ENCODE data around the gene MANBA.
A peak's percentile ranks its signal among the peaks of the same experiment; 100 is the strongest.
"Not testable (repeated sequence)": the region's sequence is repeated elsewhere in the genome, so short reads cannot be mapped to it uniquely, and the experiment has no call there.

Gene MANBA

DNA sequence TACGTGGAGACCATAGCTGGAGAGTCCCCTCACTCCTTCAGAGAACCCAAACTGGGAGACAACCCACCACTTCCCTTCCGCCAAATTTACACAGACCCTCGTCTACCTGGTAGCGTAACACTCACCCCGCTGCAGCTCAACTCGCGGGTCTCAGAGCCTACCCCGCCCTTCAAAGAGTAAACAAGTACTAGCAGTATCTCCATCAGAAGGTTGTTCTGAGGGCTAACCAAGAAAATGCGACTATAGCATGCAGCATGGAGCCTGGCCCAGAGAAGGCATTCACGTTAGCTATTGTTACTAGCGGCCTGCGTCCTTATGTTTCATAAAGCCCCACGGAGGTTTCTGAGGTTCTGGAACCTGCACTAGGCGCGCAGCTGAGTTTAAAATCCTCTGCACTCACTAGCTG, 531 bp upstream of the MANBA start:
- DNase-seq = peak; percentile 14

DNA sequence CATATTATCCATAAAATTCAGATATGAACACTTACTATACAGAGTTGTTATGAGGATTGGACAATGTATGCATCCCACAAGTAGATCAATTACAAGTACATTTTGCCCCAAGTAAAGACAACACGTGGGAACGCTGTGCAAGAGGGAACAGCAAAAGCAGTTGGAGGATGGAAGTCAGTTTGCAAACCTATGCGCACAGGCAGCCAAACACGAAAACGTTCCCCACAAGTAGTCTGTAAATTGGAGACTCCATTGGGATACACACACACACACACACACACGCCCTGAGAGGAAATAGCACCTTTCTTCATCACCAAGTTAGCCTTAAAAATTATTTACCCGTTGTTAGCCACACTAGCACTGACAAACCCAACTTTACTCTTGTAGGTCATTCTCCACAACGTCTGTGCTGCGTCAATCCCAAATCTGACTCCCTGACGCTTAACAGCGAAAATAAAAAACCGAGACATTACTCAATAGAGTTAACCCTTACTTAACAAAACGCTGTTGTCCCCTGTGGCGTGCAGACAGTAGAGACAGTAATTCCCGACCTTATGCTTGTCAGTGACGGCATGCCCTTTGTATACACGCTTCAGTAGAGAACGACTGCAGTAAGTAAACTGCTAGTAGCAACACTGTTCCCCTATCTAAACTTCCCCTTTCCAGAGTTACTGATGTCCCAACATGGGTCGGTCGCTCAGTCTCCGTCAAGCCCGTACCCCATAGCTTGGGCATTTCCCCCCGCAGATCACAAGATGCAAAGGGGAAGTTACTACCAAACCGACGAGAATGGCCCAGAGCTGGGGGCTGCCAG, 730 bp downstream of the MANBA start:
- peak; percentile 38 for DNase-seq

DNA sequence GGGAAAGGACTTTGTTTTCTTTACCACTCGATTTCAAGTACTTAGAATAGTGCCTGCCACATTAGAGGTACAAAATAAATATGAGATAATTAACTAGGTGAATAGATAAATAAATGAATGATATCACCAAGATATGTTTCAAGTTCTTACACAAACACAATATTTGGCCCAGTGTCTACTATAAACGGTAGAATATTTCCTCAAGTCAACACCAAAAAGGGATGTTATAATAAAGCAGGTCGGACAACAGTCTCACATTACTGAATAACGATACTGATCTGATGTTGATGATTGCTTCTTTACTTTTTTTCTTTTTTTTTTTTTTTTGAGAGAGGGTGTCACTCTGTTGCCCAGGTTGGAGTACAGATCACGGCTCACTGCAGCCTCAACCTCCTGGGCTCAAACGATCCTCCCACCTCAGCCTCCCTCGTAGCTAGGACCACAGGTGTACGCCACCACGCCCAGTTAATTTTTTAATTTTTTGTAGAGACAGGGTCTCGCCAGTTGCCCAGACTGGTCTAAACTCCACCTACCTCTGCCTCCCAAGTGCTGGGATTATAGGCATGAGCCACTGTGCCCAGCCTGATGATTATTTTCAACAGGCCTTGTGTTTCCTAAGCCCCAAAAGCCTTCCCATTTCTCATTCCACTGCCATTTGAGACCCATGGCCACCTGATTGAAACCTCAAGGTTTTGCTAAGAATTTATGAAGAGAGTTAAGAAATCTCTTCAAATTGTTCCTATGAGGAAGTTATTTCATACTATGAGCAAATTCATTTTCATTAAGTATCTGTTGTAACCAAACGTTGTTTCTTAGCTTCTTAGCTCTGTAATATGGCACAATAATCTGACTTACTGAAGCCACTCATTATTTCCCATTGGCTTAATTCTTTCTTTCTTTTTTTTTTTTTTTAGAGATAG, 2.3 kb downstream of the MANBA start:
- no peak for DNase-seq

DNA sequence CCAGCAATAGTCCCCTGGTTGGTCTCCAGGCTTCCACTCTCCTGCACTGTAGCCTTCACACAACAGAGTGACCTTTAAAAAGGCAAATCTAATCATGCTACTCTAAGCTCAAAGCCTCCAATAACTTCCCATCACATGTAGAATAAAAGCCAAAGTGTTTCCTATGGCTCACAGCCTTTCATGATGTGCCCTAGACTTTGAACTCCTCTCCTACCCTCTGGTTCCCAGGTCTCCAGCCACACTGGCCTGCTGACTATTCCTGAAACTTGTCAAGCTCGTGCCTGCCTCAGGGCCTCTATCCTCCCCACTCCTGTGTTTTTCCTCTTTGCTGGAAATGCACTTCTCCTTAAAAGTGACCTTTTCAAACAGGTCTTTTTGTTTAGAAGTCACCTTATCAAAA, 3.1 kb downstream of the MANBA start:
- no peak for DNase-seq

DNA sequence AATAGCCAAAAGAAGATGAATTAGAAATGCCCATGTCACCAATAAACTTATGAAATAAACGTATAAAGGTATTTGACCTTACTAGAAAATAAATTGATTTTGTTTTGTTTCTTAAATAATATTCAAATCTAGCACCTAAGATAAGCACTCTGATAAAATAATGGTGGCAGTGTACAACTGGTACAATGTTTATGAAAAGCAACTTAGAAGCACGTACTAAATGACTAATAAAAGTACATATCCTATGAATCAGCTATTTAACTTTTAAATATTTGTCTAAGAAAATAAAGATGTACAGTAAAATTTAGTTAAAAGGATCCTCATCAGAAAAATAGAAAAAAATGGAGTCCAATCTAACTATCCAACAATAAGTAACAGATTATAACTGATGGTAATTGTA, 6.7 kb downstream of the MANBA start:
- no peak for DNase-seq

DNA sequence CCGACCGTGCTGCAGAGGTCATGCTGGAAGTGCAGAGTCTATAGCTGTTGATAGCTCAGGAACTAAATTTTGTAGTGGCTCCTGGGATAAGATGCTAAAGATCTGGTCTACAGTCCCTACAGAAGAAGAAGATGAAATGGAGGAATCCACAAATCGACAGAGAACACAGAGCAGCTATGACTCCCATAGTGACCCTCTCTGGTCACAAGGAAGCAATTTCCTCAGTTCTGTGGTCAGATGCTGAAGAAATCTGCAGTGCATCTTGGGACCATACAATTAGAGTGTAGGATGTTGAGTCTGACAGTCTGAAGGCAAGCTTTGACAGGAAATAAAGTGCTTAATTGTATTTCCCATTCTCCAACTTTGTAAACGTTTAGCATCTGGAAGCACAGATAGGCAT, 8.8 kb downstream of the MANBA start:
- DNase-seq = no peak

DNA sequence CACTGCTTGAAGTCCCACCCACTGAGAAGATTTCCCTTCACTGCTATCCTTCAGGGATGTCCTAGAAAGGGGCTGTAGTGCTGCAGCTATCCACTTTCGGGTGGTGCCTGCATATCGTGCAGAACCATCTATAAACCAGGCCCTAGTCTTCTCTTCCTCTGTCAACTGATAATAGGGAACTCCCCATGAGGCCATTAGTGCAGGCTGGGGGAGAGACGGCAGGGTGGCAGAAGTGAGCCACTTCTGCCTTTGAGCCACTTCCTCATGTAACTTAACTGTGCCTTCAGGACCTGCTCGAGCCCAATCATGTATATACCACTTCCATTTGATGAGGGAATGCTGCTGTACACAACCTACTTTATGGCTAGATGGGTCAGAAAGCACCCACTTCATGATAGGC, 17.4 kb downstream of the MANBA start:
- not testable (repeated sequence) for DNase-seq

DNA sequence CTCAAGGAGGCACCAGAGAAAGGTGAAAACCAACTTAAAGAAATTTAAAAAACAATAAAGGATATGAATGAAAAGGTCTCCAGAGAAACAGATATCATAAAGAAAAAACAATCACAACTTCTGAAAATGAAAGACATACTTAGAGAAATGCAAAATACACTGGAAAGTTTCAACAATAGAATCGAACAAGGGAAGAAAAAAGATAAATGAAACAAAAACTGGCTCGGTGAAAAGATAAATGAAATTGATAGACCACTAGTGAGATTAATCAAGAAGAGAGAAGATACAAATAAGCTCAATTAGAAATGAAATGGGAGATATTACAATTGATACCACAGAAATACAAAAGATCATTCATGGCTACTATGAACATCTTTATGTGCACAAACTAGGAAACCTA, 22.0 kb downstream of the MANBA start:
- not testable (repeated sequence) for DNase-seq

DNA sequence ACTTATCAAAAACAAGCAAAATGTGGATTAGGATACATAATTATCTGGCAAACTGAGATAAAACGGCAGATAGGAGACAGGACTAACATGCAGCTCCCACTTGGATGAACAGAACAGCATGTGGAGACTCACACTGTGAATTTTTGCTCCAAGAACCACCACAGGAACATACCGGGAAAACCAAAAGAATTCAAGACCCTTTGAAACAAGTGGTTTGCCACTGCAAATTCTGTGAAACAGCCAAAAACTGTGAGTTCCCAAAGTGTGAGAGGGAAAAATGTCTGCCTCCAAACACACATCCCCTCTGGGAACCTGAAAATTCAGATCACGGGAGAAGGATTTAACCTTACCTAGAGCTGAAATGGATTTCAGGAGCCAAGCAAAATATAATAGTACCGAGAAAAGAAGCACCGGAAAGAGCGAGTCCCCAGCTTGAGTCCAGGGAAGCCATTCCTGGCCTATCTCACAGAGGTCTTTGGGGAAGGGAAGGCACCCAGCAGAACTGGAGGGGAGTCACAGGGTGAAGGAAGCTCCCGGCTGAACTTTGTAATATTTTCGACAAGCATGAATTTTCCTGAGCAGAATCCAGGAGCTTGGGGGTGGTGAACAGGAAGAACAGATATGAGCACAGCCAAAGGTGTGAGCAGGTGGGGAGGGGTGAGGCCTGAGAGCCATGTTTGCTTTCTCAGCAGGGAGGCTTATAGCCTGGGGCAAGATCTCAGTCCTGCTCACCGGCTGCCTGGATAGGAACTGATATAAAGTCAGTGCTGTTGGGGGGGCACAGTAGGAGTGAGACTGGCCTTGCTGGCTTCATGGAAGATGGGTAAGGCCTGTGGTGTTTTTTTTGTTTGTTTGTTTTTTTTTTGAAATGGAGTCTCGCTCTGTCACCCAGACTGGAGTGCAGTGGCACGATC, 23.9 kb downstream of the MANBA start:
- peak; percentile 28 for DNase-seq

DNA sequence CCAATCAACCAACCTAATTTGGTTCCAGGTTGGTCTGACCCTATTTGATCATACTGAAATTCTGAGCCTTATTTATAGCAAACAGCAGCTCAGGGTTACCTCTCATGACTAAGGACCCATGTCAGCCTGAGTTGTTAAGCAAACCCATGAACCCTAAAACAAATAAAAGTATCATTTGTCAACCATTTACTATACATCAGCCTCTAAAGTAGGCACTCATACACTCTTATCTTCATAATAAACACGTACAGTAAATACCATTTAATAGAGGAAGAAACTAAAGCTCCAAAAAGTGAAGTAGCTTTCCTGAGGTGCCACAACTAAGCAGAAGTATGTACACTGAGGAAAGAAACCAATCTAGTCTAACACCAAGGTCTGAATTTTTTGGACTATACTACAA, 25.2 kb downstream of the MANBA start:
- no peak for DNase-seq

DNA sequence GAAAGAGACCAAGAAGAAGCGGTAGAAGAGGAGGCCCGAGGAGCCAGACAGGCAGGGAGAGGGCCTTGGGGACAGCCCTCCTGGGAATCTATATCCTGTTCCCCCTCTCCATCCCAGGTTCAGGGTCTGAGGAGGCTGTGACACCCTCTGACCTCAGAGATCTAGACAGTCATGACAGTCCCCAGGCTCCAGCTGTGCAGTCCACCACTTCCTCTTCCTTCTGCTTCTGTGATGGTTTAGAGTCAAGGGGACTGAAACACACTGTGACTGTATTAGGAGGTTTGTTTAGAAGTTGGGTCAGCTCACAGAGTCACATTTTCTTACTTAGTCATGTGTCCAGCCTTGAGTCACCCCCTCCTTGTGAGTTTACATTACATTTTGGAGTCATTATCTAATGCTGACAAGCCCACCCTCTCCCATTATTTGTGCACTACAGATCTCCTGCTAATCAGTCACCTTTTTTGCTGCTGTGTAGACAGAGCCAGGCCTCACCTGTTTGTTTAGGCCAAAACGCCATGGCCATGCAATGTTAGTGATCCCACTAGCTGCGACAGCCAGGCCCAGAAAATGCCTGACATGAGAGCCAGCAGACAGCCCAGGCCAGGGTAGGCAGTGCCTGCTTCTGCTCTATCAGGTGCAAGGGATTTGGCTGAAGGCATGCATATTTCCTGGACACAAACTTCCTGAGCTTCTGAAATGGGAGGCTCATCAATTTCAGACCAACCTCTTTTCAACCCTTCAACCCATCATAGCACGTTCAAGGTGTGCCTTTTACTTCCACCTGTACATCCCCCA, 26.0 kb downstream of the MANBA start:
- peak; percentile 21 for DNase-seq

DNA sequence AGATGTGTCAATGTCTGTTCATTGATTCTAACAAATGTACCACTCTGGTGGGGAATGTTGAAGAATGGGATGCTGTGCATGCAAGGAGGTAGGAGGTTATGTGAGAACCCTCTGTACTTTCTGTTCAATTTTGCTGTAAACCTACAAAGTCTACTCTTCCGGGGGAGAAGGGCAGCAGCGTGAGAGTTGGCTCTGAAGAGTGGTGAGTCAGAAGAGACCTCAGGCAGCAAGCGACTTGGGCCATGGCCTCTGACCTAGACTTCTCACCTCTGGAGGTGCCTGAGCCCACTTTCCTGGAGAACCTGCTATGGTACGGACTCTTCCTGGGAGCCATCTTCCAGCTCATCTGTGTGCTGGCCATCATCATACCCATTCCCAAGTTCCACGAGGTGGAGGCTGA, 26.7 kb downstream of the MANBA start:
- DNase-seq = no peak

DNA sequence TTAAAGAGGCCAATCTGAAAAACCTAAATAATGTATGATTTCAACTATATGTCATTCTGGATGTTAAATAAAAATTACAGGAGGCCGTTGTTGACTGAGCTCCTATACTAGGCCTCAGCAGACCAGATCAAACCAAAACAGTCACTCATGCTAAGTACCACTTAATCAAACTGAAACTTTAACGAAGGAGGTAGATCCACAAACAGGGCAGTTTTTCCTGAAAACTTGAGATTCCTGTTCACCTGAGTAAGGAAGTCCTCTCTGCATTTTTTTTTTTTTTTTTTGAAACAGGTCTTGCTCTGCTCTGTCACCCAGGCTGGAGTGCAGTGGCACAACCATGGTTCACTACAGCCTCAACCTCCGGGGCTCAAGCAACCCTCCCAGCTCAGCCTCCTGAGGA, 27.7 kb downstream of the MANBA start:
- DNase-seq = no peak

DNA sequence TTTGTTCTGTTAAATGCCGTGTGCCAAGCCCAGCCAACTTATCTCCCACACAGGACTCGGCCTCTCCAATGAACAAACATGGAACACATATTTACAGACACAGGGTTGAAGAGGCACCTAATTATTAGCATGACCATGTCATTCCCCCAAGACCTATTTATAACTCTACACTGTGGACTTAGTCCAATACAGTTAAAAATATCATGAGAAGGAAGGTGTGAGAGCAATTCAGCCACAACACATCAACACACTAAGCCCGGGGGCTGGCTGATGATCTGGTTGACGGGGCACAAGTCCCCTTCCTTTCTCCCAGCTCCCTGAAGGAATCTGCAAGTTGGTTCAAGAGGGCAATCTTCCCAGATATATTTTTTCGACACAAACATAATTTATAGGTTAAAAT, 28.1 kb downstream of the MANBA start:
- no peak for DNase-seq

DNA sequence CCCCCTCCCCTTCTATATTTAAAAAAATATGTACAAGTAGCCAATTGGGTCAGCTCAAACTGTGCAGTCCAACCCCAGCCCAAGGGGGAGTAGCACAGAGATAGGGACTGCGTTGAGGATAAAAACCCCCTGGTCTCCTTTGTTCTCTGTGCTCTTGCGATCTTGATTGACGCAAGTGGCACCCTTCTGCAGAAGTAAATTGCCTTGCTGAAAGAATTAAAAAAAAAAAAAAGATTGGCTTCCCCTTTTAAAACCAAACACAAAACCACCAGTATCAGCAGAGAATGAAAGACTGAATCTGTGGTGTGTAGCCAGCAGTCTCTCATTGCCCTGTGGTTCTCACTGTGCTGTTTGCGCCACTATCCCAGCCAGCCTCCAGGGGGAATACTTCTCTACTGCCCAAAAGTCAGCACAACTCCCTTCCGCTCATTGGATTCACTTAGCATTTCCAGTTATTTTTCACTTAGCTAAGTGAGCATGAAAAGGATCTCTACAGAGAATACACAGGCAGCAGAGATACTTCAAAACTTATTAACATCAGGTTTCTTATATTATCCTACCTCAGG, 29.7 kb downstream of the MANBA start:
- DNase-seq = no peak

DNA sequence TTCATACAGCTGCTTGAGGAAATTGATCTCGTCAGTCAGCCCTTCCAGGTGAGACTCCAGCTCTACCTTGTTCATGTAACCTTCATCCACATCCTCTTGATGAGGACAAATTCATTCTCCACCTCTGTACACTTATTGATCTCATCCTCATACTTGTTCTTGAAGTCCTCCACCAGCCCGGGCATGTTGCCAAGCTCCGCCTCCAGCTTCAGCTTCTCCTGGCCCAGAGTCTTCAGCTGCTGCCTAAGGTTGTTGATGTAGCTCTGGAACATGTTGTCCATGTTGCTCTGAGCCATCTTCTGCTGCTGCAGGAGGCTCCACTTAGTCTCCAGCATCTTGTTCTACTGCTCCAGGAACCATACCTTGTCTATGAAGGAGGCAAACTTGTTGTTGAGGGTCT, 31.3 kb downstream of the MANBA start:
- DNase-seq = not testable (repeated sequence)

DNA sequence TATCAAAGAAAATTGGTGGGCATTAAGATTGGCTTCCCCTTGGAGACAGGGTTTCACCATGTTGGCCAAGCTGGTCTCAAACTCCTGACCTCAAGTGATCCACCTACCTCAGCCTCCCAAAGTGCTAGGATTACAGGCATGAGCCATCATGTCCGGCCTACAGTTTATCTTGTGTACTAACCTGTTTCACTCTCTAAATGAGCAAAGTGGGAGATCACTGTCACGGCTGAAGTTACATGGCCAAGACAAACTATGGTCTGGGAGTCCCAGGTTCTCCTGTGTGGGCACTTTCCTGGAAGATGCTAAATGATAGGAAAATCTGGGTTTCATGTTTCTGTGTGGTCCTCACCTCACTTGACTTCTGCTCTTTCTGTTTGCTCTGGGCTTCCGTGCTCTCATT, 33.8 kb downstream of the MANBA start:
- not testable (repeated sequence) for DNase-seq

DNA sequence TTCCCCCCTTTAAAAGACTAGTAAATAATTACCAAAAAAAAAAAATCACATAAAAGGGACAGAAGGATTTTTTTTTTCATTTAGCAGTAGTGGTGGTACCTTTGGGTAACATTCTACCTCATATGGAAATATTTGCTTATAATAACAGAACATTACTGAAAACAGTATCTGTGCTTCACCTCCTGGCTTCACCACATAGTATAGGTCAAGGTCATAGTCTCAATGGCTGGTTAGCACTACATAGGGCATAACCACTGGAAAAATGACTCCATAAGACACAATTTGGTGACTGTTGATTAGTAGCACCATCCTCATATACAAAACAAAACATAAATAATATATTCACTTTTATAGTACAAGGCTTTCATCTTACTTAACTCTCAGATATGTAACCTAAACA, 34.7 kb downstream of the MANBA start:
- no peak for DNase-seq

DNA sequence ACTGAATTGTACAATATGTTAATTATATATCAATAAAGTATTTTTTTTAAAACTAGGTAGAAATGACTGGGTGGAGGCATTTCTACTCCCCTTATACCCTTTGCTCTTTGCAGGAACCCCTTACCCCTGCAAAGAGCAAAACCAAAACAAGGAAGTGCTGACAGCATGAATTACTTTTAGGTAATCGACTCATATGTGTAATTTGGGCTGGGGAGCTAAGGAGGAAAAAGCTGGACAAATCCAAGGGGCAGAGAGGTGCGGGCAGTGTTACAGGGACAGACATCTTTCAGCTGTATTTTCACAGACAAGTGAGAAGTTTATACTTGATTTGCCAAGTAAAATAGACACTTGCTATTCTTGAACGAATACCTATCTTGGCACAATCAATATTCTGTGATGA, 35.5 kb downstream of the MANBA start:
- no peak for DNase-seq

DNA sequence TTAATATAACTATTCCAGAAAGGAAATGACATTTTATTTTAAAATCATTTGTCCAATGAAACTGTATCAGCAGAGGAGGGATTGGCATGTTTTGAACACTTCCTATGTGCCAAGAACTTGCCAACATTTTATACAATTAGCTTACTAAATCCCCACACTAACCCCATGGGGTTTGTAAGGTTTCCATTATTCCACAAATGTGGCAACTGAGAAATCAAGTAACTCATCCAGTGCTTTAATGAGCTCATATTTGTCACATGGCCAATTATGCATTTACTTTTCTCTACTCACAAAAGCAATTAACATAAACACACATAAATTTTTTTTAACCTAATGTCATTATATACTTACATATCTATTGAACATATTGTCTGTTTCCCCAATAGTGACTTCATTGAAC, 37.3 kb downstream of the MANBA start:
- DNase-seq = peak; percentile 20

DNA sequence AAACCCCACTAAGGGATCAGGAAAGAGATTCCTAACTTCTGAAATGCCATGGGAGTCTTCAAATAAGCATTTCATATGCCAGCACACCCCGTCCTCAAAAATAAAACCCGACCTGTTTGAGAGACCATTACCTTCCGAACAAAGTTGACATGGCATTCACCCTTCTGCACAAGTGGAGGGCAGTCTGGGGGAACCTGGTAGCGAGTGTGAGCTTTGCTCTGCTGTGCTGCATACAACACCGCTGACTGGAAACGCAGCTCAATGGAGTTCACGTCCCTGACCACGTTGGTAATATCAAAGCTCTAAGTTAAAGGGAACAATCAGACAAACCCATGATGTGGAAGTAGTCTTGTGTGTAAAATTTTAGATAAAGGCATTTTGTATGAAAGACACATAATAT, 38.0 kb downstream of the MANBA start:
- no peak for DNase-seq
